ENCODE results near the gene NPIPB8. TPM values are rescaled to one million over a fixed set of nuclear protein-coding genes. Genes with fewer than 3 reads are reported as not detected.
"Not testable (repeated sequence)": the region's sequence is repeated elsewhere in the genome, so short reads cannot be mapped to it uniquely, and the experiment has no call there.

The NPIPB8 gene
- total RNA-seq, 1 experiment from 2014 or later, result 4.1 TPM

DNA sequence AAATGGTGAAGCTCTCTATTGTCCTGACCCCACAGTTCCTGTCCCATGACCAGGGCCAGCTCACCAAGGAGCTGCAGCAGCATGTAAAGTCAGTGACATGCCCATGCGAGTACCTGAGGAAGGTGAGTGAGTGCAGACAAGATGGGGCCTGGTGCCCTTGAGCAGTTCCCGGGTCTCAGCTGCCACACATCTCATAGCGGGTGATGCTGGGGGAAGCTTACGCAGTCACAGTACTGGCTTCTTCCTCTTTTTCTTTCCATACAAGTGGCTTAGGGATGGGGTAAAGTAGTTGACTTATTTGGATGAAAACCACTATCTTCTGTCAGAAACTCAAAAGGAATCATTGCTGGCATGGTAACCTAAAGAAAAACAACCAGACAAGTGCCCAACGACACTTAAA lies 494 bp downstream of the NPIPB8 start:
- H3K79me2 ChIP-seq (ENCODE audit: low read depth); H4K20me1 ChIP-seq (ENCODE audit: insufficient read depth); H3K4me2 ChIP-seq; H3K9me3 ChIP-seq (ENCODE audit: insufficient read depth, low read depth); H3K27me3 ChIP-seq (ENCODE audit: insufficient read depth, low read depth); H3K36me3 ChIP-seq (ENCODE audit: low read depth); H2AFZ ChIP-seq; intact Hi-C loops (cut with micrococcal nuclease; ENCODE audit: unreplicated experiment); H3K27ac ChIP-seq; BruUV-seq (replicated peaks); H3K4me3 ChIP-seq; DNase-seq; H3K9me2 ChIP-seq (ENCODE audit: insufficient read depth); CTCF ChIA-PET; POLR2A ChIA-PET (ENCODE audit: unreplicated experiment): not testable (repeated sequence)
- peaks cover 20% of the 10 kb centered on the region for H3F3A ChIP-seq (ENCODE audit: insufficient read depth, low read depth)
- H3K4me1 ChIP-seq (replicated peaks; ENCODE audit: insufficient read depth), result peaks cover 22% of the 10 kb centered on the region

- POLR2A ChIA-PET (ENCODE audit: unreplicated experiment); H3K27ac ChIP-seq; H3K4me2 ChIP-seq; intact Hi-C loops (cut with micrococcal nuclease; ENCODE audit: unreplicated experiment); H3K79me2 ChIP-seq (ENCODE audit: low read depth); H3K9me2 ChIP-seq (ENCODE audit: insufficient read depth); H3K27me3 ChIP-seq (ENCODE audit: insufficient read depth, low read depth); BruUV-seq (replicated peaks); H3K36me3 ChIP-seq (ENCODE audit: low read depth); DNase-seq; H4K20me1 ChIP-seq (ENCODE audit: insufficient read depth); CTCF ChIA-PET; H3K9me3 ChIP-seq (ENCODE audit: insufficient read depth, low read depth); H2AFZ ChIP-seq; H3K4me3 ChIP-seq: not testable (repeated sequence)
- Histone ChIP-seq H3K4me1 (replicated peaks; ENCODE audit: insufficient read depth) (peaks cover 19% of the 10 kb centered on the region), H3F3A (ENCODE audit: insufficient read depth, low read depth) (peaks cover 18% of the 10 kb centered on the region)
These were observed 2.1 kb downstream of the NPIPB8 start for GRCh38 chr16:28639959-28640358.

DNA sequence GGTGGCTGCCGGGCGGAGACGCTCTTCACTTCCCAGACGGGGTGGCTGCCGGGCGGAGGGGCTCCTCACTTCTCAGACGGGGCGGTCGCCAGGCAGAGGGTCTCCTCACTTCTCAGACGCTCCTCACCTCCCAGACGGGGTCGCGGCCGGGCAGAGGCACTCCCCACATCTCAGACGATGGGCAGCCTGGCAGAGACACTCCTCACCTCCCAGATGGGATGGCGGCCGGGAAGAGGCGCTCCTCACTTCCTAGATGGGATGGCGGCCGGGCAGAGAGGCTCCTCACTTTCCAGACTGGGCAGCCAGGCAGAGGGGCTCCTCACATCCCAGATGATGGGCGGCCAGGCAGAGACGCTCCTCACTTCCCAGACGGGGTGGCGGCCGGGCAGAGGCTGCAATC lies 28.4 kb downstream of the NPIPB8 start:
- H3K4me2 ChIP-seq; BruUV-seq (replicated peaks); H3K27ac ChIP-seq; H2AFZ ChIP-seq; POLR2A ChIA-PET (ENCODE audit: unreplicated experiment); H3K27me3 ChIP-seq (ENCODE audit: insufficient read depth, low read depth); H3K9me3 ChIP-seq (ENCODE audit: insufficient read depth, low read depth); H3K4me1 ChIP-seq (replicated peaks; ENCODE audit: insufficient read depth); H3K9me2 ChIP-seq (ENCODE audit: insufficient read depth); intact Hi-C loops (cut with micrococcal nuclease; ENCODE audit: unreplicated experiment); H3K36me3 ChIP-seq (ENCODE audit: low read depth); DNase-seq; H3F3A ChIP-seq (ENCODE audit: insufficient read depth, low read depth); H3K4me3 ChIP-seq; CTCF ChIA-PET; H4K20me1 ChIP-seq (ENCODE audit: insufficient read depth); H3K79me2 ChIP-seq (ENCODE audit: low read depth): not testable (repeated sequence)

- POLR2A ChIA-PET (ENCODE audit: unreplicated experiment); BruUV-seq (replicated peaks): not testable (repeated sequence)
These were observed 29.6 kb downstream of the NPIPB8 start for GRCh38 chr16:28667480-28667879.

DNA sequence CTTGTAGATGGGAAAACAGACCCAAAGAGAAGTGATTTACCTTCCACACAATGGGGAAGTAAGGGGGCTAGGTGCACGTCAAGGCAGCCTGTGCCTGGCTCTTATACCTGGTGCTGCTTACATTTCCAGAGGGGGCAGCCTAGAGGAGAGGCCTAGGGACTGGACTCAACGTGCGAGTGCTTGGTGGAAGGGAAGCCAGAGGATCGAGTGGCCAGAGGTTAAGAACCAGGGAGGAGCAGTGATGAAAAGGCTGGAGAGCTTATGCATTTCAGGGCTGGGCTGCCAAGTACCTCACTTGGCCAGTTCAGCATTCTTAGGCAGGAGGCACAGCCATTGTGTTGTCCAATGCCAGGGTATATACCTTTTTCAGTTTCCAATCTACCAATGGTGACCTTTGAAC lies 30.3 kb downstream of the NPIPB8 start:
- H3K27me3 ChIP-seq (ENCODE audit: insufficient read depth, low read depth); CTCF ChIA-PET; H3K4me3 ChIP-seq: not testable (repeated sequence)

More at GRCh38 chr16:28667480-28667879, 29.6 kb downstream of the NPIPB8 start:
- H3F3A ChIP-seq (ENCODE audit: insufficient read depth, low read depth); H3K79me2 ChIP-seq (ENCODE audit: low read depth); H4K20me1 ChIP-seq (ENCODE audit: insufficient read depth); H3K4me2 ChIP-seq; H3K9me2 ChIP-seq (ENCODE audit: insufficient read depth); H3K4me3 ChIP-seq; H3K36me3 ChIP-seq (ENCODE audit: low read depth); H3K27ac ChIP-seq; CTCF ChIA-PET; H3K9me3 ChIP-seq (ENCODE audit: insufficient read depth, low read depth); H3K27me3 ChIP-seq (ENCODE audit: insufficient read depth, low read depth); H3K4me1 ChIP-seq (replicated peaks; ENCODE audit: insufficient read depth); intact Hi-C loops (cut with micrococcal nuclease; ENCODE audit: unreplicated experiment); H2AFZ ChIP-seq; DNase-seq: not testable (repeated sequence)

DNA sequence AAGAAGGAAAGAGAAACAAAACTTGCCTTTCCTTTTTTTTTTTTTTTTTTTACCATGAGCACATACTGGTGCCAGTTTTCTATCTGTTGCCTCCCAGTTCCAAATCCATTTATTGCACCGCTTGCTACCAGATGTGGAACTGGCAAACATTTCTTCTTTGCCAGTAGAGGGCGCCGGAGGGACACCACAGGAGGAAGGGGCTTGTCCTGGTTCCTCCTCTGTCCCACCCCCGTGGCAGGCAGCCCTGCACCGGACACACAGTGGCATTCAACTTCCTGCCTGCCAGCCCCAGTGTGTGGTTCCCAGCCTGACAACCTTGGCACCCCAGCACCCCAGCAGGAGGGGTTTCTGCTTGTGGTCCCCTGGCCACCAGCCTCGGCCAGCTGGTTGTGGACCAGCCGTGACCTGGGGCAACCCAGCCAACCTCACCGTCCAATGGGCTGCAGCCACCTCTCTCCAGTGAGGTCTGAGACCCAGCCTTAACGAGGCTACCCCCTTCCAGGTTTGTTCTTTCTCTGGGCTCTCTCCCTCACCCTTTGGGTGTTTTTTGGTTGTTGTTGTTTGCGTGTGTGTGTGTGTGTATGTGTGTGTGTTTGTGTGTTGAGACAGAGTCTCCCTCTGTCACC lies 50.6 kb downstream of the NPIPB8 start:
- H3K9me2 ChIP-seq (ENCODE audit: insufficient read depth); H4K20me1 ChIP-seq (ENCODE audit: insufficient read depth); H3K79me2 ChIP-seq (ENCODE audit: low read depth); POLR2A ChIA-PET (ENCODE audit: unreplicated experiment); H3K4me2 ChIP-seq; intact Hi-C loops (cut with micrococcal nuclease; ENCODE audit: unreplicated experiment); H3K4me3 ChIP-seq; H2AFZ ChIP-seq; H3K4me1 ChIP-seq (replicated peaks; ENCODE audit: insufficient read depth); H3K27me3 ChIP-seq (ENCODE audit: insufficient read depth, low read depth); DNase-seq; H3F3A ChIP-seq (ENCODE audit: insufficient read depth, low read depth); H3K9me3 ChIP-seq (ENCODE audit: insufficient read depth, low read depth); CTCF ChIA-PET; H3K27ac ChIP-seq; H3K36me3 ChIP-seq (ENCODE audit: low read depth): not testable (repeated sequence)
- BruUV-seq (replicated peaks), result TSS peak; percentile 80

More for the DNA sequence above, 30.3 kb downstream of the NPIPB8 start:
- H3K36me3 ChIP-seq (ENCODE audit: low read depth); POLR2A ChIA-PET (ENCODE audit: unreplicated experiment); H3F3A ChIP-seq (ENCODE audit: insufficient read depth, low read depth); BruUV-seq (replicated peaks); H4K20me1 ChIP-seq (ENCODE audit: insufficient read depth); H2AFZ ChIP-seq; DNase-seq; H3K4me1 ChIP-seq (replicated peaks; ENCODE audit: insufficient read depth); intact Hi-C loops (cut with micrococcal nuclease; ENCODE audit: unreplicated experiment); H3K9me3 ChIP-seq (ENCODE audit: insufficient read depth, low read depth); H3K4me2 ChIP-seq; H3K9me2 ChIP-seq (ENCODE audit: insufficient read depth); H3K79me2 ChIP-seq (ENCODE audit: low read depth); H3K27ac ChIP-seq: not testable (repeated sequence)

DNA sequence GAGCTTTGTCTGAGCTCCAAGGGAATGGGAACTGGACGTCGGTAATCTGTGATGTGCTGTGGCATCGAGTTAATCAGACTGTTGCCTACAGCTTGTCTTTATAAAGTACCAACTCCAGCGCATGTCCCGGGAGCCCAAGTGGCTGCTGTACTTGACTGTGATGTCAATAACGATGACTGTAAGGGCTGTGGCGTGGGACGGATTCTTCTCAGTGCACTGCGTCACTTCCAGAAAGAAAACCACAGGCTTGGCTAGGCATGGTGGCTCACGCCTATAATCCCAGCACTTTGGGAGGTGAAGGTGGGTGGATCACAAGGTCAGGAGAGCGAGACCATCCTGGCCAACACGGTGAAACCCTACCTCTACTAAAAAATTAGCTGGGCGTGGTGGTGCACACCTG lies 51.6 kb downstream of the NPIPB8 start:
- BruUV-seq (replicated peaks); POLR2A ChIA-PET (ENCODE audit: unreplicated experiment); H3K27ac ChIP-seq; H2AFZ ChIP-seq; H3K79me2 ChIP-seq (ENCODE audit: low read depth); H3F3A ChIP-seq (ENCODE audit: insufficient read depth, low read depth); CTCF ChIA-PET; H3K4me2 ChIP-seq; DNase-seq; H3K9me2 ChIP-seq (ENCODE audit: insufficient read depth); H3K27me3 ChIP-seq (ENCODE audit: insufficient read depth, low read depth); intact Hi-C loops (cut with micrococcal nuclease; ENCODE audit: unreplicated experiment); H3K9me3 ChIP-seq (ENCODE audit: insufficient read depth, low read depth); H3K36me3 ChIP-seq (ENCODE audit: low read depth); H3K4me1 ChIP-seq (replicated peaks; ENCODE audit: insufficient read depth); H3K4me3 ChIP-seq; H4K20me1 ChIP-seq (ENCODE audit: insufficient read depth): not testable (repeated sequence)

GRCh38 chr16:28691722-28692121 lies 53.9 kb downstream of the NPIPB8 start:
- H3K27me3 ChIP-seq (ENCODE audit: insufficient read depth, low read depth); CTCF ChIA-PET: not testable (repeated sequence)

More at GRCh38 chr16:28691722-28692121, 53.9 kb downstream of the NPIPB8 start:
- H4K20me1 ChIP-seq (ENCODE audit: insufficient read depth); DNase-seq; intact Hi-C loops (cut with micrococcal nuclease; ENCODE audit: unreplicated experiment); H3F3A ChIP-seq (ENCODE audit: insufficient read depth, low read depth); H3K27ac ChIP-seq; H3K4me2 ChIP-seq; H3K9me3 ChIP-seq (ENCODE audit: insufficient read depth, low read depth); H3K4me3 ChIP-seq; H3K79me2 ChIP-seq (ENCODE audit: low read depth); POLR2A ChIA-PET (ENCODE audit: unreplicated experiment); H3K4me1 ChIP-seq (replicated peaks; ENCODE audit: insufficient read depth); H3K9me2 ChIP-seq (ENCODE audit: insufficient read depth); H3K36me3 ChIP-seq (ENCODE audit: low read depth); BruUV-seq (replicated peaks); H2AFZ ChIP-seq: not testable (repeated sequence)

Data from PC-9 (cell line).